GM13976 (cell line): ENCODE results near the gene AGXT.

Experiments
- DNase-seq: peaks from one replicate; pipeline ENCODE4 v3.0.0; 2012; ENCODE audit warnings: low spot score
- in situ Hi-C: fragments of 300-500 bp; cut with MboI; formaldehyde crosslinking; loops from one replicate; pipeline ENCODE4 v1.12.0; 2022; ENCODE audit warnings: low sequenced_read_pairs, mixed read lengths, inconsistent platforms; ENCODE audit not compliant: unreplicated experiment
- TF ChIP-seq, protein P1 (sequence below): IDR thresholded peaks from 2 replicates; pipeline ENCODE4 v1.5.1; 2012; ENCODE audit warnings: borderline replicate concordance, mild to moderate bottlenecking; ENCODE audit not compliant: insufficient read depth; ENCODE audit errors: extremely low read depth, missing control alignments, control extremely low read depth

The AGXT gene

DNA sequence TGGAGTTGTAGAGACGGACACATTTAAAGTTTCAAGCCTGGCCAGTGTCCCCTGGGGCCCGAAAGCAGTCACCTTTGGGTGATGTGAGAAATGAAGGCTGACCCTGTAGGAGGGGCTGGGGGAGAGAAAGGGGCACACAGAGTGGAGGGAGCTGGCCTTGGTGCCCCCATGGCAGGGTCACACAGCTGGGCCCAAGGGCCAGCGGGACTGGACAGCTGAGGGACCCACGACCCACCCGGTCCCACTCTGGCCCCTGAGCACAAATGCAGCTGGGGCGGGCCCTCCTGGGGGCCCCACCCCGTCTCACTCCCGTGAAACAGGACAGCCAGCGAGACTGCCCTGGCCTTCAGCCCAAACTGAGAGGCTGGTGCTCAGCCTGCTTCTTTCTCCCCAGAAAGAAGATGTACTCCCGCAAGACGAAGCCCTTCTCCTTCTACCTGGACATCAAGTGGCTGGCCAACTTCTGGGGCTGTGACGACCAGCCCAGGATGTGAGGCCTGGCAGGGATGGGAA is 6.1 kb downstream of the AGXT start:
- TF ChIP-seq, protein P1, sequence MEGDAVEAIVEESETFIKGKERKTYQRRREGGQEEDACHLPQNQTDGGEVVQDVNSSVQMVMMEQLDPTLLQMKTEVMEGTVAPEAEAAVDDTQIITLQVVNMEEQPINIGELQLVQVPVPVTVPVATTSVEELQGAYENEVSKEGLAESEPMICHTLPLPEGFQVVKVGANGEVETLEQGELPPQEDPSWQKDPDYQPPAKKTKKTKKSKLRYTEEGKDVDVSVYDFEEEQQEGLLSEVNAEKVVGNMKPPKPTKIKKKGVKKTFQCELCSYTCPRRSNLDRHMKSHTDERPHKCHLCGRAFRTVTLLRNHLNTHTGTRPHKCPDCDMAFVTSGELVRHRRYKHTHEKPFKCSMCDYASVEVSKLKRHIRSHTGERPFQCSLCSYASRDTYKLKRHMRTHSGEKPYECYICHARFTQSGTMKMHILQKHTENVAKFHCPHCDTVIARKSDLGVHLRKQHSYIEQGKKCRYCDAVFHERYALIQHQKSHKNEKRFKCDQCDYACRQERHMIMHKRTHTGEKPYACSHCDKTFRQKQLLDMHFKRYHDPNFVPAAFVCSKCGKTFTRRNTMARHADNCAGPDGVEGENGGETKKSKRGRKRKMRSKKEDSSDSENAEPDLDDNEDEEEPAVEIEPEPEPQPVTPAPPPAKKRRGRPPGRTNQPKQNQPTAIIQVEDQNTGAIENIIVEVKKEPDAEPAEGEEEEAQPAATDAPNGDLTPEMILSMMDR: no peak
- in situ Hi-C loops: no loop called here
- no peak for DNase-seq

GRCh38 chr2:240875228-240876034 is 6.8 kb downstream of the AGXT start:
- DNase-seq: no peak
- in situ Hi-C loops: no loop called here
- TF ChIP-seq, protein P1: no peak

DNA sequence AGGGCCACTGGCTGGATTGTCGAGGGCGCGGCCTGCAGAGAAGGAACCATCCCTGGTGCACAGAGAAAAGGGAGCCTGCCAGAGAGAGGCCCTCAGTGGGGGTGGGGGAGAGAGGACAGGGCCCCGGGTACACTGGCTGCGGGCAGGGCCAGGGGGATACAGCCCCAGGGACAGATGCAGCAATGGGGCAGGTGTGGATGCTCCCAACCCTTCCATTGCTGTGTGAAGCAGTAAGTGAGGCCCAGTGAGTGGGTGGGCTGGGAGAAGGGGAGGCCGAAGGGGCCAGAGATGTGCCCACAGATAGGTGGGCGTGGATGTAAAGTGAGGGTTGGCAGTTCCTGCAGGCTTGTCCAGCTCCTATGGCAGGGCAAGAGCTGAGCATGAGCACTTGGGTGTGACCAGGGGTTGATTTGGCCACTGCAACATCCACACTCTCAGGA is 7.4 kb downstream of the AGXT start:
- TF ChIP-seq, protein P1: no peak
- no peak for DNase-seq
- in situ Hi-C loops: no loop called here

DNA sequence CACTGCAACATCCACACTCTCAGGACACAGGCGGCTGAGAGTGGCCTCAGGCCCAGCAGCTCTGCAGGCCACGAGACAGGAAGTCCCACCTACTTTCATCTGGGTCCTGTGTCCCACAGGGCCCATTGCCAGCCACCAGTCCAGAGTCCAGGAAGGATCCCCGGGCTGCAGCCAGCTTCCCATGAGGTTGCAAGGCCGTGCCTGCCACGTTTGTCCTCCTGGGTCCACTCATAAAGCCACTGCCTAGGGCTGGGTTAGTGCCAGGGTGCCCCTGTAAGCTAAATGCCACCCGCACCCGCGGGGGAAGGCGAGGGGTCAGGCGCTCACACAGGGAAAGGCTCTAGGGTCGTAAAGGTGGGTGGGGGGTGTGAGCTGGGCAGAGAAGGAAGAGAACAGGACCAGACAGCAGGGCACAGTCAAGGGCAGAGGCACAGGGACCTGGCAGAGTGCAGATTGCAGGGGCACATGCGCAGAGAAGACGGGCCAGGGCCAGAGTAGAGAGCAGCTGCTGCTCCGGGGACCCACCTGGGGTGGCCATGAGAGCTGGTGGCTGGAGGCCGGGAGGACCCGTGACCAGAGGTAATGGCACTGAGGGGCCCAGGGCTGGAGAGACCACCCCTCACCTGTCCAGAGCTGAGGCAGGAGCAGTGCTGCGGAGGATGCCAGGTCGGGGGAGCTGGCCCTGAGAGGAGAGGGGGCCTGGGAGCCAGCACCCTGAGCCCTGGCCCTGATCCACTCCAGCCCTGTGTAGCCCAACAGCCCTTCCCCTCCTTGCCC is 8.0 kb downstream of the AGXT start:
- TF ChIP-seq, protein P1: no peak
- in situ Hi-C loops: no loop called here
- no peak for DNase-seq

GRCh38 chr2:240877460-240878340 is 9.1 kb downstream of the AGXT start:
- in situ Hi-C loops: no loop called here
- DNase-seq: no peak
- TF ChIP-seq, protein P1: no peak

DNA sequence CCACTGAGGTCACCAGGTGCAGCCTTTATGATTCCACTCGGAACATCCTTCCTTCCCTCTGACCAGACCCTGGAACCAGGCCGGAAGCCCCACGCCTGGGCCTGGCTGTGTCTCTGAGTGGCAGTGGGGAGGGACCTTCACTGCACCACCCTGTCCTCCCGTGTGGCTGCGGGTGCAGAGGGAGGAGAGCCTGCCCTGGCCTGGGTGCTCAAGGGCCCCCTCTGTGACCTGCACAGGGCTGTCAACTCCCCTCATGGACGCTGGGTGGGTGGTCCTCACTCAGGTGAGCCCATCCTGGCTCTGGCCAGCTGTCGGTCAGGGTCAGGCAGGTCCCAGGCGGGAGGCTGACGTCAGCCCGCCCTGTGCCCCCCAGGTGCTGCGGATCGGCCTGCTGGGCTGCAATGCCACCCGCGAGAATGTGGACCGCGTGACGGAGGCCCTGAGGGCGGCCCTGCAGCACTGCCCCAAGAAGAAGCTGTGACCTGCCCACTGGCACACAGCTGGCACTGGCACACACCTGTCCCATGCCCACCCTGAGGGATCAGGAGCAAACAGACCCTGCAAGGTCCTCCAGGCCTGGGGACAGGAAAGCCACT is 9.8 kb downstream of the AGXT start:
- TF ChIP-seq, protein P1: no peak
- no peak for DNase-seq
- in situ Hi-C loops: no loop called here
